Epithelial cell of esophagus (primary cell): ENCODE data around the gene PER2.

ENCODE experiments used
- DNase-seq: peaks from one replicate; pipeline ENCODE4 v3.0.0; 2010; ENCODE audit warnings: low read depth
- H3K4me3 ChIP-seq: 2 replicates; pipeline ENCODE4 v1.5.1; 2011; ENCODE audit warnings: mild to moderate bottlenecking, low read length, control low read depth
- TF ChIP-seq, protein P1 (sequence below): IDR thresholded peaks from 2 replicates; pipeline ENCODE4 v1.5.1; 2011; ENCODE audit warnings: low read depth, mild to moderate bottlenecking, low read length, control low read depth, inconsistent platforms; ENCODE audit not compliant: insufficient read depth; ENCODE audit errors: missing control alignments

The PER2 gene

DNA sequence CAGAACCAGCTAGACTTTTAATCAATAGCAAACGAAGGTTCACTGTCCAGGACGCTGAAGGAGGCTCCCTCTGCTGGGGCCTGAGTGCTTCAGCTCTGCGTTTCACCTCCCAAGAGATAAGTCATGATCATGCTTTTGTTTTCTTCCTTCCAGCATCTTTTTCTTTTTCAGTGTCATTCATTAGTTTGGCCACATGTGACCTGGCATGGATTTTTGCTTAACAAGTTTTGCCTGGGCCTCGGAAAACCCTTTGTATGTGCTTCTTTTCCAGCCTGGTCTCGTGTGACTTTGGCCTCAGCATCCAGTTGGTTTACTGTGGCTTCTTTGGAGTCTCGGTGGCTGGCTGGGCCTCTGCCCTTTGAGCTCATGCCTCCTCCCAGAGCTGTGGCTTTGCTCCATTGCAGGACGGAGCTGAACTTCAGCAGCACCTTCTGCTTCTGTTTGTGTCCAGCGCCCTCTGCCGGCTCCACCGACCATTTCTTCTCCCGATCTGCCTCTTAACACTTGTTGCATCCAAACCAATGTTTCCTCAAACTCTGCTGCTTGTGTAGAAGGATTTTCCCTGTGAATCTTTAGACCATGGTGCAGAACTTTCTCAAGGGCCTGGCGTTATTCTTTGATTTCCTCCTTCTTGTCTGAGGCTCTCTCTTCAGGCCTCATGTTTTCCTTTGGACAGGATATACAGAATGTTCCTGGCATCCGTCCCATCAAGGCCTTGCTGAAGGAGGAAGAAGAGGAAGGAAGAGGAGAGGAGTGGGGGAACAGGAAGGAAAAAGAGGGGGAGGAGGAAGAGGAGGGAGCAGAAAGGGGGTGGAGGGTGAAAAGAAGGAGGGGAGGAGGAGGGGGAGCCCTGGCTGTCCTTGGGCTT is 25.0 kb downstream of the PER2 start:
- DNase-seq, result peak; percentile 84
- no peak overlapping the region for H3K4me3 ChIP-seq
- TF ChIP-seq, protein P1, sequence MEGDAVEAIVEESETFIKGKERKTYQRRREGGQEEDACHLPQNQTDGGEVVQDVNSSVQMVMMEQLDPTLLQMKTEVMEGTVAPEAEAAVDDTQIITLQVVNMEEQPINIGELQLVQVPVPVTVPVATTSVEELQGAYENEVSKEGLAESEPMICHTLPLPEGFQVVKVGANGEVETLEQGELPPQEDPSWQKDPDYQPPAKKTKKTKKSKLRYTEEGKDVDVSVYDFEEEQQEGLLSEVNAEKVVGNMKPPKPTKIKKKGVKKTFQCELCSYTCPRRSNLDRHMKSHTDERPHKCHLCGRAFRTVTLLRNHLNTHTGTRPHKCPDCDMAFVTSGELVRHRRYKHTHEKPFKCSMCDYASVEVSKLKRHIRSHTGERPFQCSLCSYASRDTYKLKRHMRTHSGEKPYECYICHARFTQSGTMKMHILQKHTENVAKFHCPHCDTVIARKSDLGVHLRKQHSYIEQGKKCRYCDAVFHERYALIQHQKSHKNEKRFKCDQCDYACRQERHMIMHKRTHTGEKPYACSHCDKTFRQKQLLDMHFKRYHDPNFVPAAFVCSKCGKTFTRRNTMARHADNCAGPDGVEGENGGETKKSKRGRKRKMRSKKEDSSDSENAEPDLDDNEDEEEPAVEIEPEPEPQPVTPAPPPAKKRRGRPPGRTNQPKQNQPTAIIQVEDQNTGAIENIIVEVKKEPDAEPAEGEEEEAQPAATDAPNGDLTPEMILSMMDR, result peak; percentile 81

- no peak overlapping the region for H3K4me3 ChIP-seq
- TF ChIP-seq, protein P1, result no peak
- no peak for DNase-seq
Observed at GRCh38 chr2:238262496-238263122, 25.8 kb downstream of the PER2 start.

- TF ChIP-seq, protein P1, result no peak
- no peak overlapping the region for H3K4me3 ChIP-seq
- DNase-seq, result no peak
Observed at GRCh38 chr2:238261718-238262375, 26.6 kb downstream of the PER2 start.

DNA sequence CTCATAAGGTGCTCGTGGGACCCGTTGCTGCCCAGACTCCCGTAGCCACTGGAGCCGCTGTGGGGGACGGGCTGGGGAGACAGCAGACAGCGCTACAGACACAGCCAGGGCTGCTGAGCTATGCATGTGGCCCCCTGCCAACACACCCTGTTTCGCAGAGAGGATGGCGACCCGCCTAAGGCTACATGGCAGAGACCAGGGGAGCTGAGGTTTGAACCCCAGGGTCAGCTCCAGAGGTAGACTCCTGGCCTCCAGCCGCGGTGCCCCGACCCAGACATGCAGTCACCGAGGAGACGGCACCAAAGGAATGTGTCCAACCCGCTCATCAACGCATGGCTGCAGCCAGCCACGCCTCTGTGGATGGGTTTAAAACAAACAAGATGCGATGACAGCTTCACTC is 27.5 kb downstream of the PER2 start:
- no peak for DNase-seq
- TF ChIP-seq, protein P1, result no peak
- no peak overlapping the region for H3K4me3 ChIP-seq

GRCh38 chr2:238259061-238260020 is 29.1 kb downstream of the PER2 start:
- TF ChIP-seq, protein P1, result peak; percentile 21
- H3K4me3 ChIP-seq, result no peak overlapping the region
- no peak for DNase-seq
